Activated naive CD8-positive, alpha-beta T cell treated with anti-CD3 and anti-CD28 coated beads, Interleukin-2, amount 10 ng/mL, durations not matched to agents 7 days and 5 days (primary cell): ENCODE data around the gene UBAC1. TPM values are rescaled to one million over a fixed set of nuclear protein-coding genes. Genes with fewer than 3 reads are reported as not detected.

ENCODE experiments used
- ATAC-seq: fragments of 150-1000 bp; cut with Tn5 transposase; one replicate; pipeline ENCODE4 v1.10.0; 2021; ENCODE audit warnings: low read depth, moderate library complexity
- POLR2A ChIA-PET: fragments of 350-600 bp; sonication (Branson Sonifier 250); formaldehyde crosslinking; loops from one replicate; lab custom pipeline; 2021; ENCODE audit warnings: antibody characterized with exemption; lab: Charles Lee
- DNase-seq: peaks from one replicate; pipeline ENCODE4 v3.0.0; 2021
- H3K27ac Mint-ChIP-seq: one replicate; pipeline ENCODE4 v1.8.0; 2022; ENCODE audit warnings: mild to moderate bottlenecking, mixed read lengths
- H3K27me3 Mint-ChIP-seq: one replicate; pipeline ENCODE4 v1.8.0; 2022; ENCODE audit warnings: mild to moderate bottlenecking, moderate library complexity, mixed read lengths
- H3K36me3 Mint-ChIP-seq: one replicate; pipeline ENCODE4 v1.8.0; 2021; ENCODE audit warnings: mild to moderate bottlenecking, mixed read lengths
- H3K4me1 Mint-ChIP-seq: one replicate; pipeline ENCODE4 v1.8.0; 2021; ENCODE audit warnings: mixed read lengths
- H3K4me3 Mint-ChIP-seq: one replicate; pipeline ENCODE4 v1.8.0; 2022; ENCODE audit warnings: mild to moderate bottlenecking, moderate library complexity, mixed read lengths
- H3K9me3 Mint-ChIP-seq: one replicate; pipeline ENCODE4 v1.8.0; 2021; ENCODE audit warnings: mixed read lengths
- total RNA-seq, 2 experiments: library from RNA; stranded (reverse); gene quantifications; one replicate each; pipeline ENCODE4 v1.2.3, GENCODE V29; 2021

Gene UBAC1
- 10 to 100 TPM; 30.5 to 31.0 TPM for total RNA-seq

GRCh38 chr9:135961277-135961715 lies at the start of gene UBAC1:
UBAC1 (minus strand) TSS chr9:135961373; CDS start chr9:135961162, 211 bp downstream.
- no peaks in the 10 kb centered on the region for H3K36me3 Mint-ChIP-seq
- peaks cover 8% of the 10 kb centered on the region for H3K27me3 Mint-ChIP-seq
- peaks cover 23% of the 10 kb centered on the region for H3K4me1 Mint-ChIP-seq
- ATAC-seq (peak; percentile 88), DNase-seq (peak; percentile 97)
- peak within 1 kb of the TSS; percentile 73 for H3K27ac Mint-ChIP-seq
- H3K9me3 Mint-ChIP-seq: no peaks in the 10 kb centered on the region
- POLR2A ChIA-PET: interaction anchor here (0.5 to 1.9 kb wide), 4 partner anchors 9 to 158 kb away, joined by 3 to 5 read pairs (median 5); partner anchors contain the start of gene CAMSAP1
- H3K4me3 Mint-ChIP-seq: peak within 1 kb of the TSS; percentile 87

DNA sequence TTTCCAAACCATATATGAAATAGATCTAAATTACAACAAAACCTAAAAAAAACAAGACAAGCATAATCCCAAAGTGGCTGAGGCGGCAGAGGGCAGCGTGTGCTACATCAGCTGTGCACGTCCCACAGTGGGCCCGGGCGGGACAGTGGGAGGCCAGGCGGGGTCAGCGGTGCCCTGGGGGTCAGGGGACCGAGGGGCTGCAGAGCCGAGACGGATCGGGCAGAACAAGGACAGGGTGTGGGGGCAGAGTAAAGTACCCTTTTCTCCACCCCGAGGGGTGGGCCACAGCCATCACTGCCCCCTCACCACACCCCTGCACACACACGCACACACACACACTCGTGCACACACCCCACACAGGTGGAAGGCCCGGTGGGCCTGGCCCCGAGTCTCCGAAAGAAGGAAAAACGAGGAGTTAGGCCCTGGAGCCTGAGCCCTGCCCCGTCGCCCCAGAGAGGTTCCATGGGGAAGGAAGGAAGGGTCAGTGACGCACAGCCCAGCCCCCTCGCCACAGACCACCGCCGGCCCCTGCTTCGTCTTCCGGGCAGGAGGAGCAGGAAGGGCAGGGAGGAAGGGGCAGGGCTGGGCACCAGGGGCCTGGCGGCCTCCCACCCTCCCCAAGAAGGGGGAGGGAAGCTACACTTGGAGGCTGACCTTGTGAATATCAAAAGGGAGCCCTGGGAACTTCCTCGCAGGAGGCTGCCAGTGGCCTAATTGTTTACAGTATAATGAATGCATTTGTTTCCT lies 49.6 kb upstream of the UBAC1 start:
- no peak overlapping the region for H3K27ac Mint-ChIP-seq
- POLR2A ChIA-PET: no interaction called here
- no peaks in the 10 kb centered on the region for H3K27me3 Mint-ChIP-seq
- ATAC-seq: no peak
- DNase-seq: no peak
- H3K9me3 Mint-ChIP-seq: no peaks in the 10 kb centered on the region
- H3K4me3 Mint-ChIP-seq: no peak overlapping the region
- H3K36me3 Mint-ChIP-seq: no peaks in the 10 kb centered on the region
- H3K4me1 Mint-ChIP-seq: no peaks in the 10 kb centered on the region

GRCh38 chr9:136010176-136010575 lies 49.0 kb upstream of the UBAC1 start:
- no peak overlapping the region for H3K4me3 Mint-ChIP-seq
- DNase-seq (no peak), ATAC-seq (no peak)
- H3K9me3 Mint-ChIP-seq: no peaks in the 10 kb centered on the region
- no peak overlapping the region for H3K27ac Mint-ChIP-seq
- H3K36me3 Mint-ChIP-seq: no peaks in the 10 kb centered on the region
- H3K27me3 Mint-ChIP-seq: no peaks in the 10 kb centered on the region
- POLR2A ChIA-PET: no interaction called here
- no peaks in the 10 kb centered on the region for H3K4me1 Mint-ChIP-seq

DNA sequence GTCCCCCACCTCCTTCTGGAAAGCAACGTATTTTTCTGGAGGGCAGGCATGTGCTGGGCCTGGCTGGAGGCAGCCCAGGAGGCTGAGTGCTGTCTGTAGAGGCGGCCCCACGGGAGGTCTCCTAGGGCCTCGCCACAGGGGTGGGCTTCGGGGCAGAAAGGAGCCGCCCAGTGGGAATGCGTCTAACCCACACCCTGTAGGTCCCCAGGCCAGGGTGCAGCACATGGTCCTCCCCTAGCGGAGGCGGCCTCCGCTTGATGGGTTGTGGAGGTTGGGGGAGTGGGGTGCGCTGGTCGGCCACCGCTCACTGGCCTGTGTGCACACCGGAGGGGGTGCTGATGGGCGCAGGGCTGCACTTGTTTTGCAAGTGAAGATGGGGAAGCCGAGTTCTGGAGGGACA lies 48.3 kb upstream of the UBAC1 start:
- ATAC-seq: no peak
- DNase-seq: no peak
- Mint-ChIP-seq H3K9me3 (no peaks in the 10 kb centered on the region), H3K27ac (no peak overlapping the region), H3K4me1 (no peaks in the 10 kb centered on the region), H3K27me3 (no peaks in the 10 kb centered on the region), H3K4me3 (no peak overlapping the region), H3K36me3 (no peaks in the 10 kb centered on the region)
- POLR2A ChIA-PET: no interaction called here

GRCh38 chr9:136008693-136008997 lies 47.5 kb upstream of the UBAC1 start:
- Mint-ChIP-seq H3K27ac (no peak overlapping the region), H3K27me3 (no peaks in the 10 kb centered on the region)
- POLR2A ChIA-PET: no interaction called here

DNA sequence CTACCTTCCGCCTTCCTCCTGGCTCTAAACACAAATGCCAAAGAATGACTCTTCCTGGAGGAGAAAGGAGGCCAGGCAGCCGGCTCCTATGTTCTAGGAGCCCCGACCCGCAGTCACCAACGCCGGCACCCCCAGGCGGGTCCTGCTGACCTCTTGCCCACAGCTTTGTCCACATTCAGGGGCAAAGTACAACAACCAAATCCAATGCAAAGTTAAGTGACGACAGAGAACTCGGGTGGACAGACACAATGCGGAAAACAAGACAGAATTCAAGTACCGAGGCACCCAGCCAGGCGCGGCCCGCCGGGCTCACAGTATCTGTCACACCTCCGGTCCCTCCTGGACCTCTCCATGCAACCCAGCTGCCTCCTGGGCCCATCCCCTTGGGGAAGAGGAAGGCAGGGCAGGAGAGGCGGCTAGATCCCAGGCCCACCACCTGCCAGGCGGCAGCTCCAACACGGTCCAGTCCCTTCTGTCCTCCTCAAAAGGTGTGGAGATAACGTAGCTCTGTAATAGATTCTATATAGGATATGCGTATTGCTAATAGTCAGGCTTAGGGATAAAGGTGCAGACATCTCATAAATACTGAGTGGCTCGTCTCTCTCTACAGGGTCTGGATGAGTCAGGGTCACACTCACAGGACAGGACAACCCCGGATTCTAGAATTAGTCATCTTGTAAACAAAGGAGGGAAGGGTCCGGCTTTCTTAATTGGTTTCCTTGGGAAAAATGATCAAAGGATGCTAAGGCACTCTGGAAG lies 46.9 kb upstream of the UBAC1 start:
- POLR2A ChIA-PET: no interaction called here
- no peaks in the 10 kb centered on the region for H3K36me3 Mint-ChIP-seq
- no peaks in the 10 kb centered on the region for H3K4me1 Mint-ChIP-seq
- ATAC-seq (no peak), DNase-seq (no peak)
- H3K27me3 Mint-ChIP-seq: no peaks in the 10 kb centered on the region
- no peak overlapping the region for H3K27ac Mint-ChIP-seq
- no peak overlapping the region for H3K4me3 Mint-ChIP-seq
- H3K9me3 Mint-ChIP-seq: no peaks in the 10 kb centered on the region

More at GRCh38 chr9:136008693-136008997, 47.5 kb upstream of the UBAC1 start:
- Mint-ChIP-seq H3K9me3 (no peaks in the 10 kb centered on the region), H3K36me3 (no peaks in the 10 kb centered on the region), H3K4me1 (no peaks in the 10 kb centered on the region), H3K4me3 (no peak overlapping the region)
- DNase-seq: no peak
- no peak for ATAC-seq

DNA sequence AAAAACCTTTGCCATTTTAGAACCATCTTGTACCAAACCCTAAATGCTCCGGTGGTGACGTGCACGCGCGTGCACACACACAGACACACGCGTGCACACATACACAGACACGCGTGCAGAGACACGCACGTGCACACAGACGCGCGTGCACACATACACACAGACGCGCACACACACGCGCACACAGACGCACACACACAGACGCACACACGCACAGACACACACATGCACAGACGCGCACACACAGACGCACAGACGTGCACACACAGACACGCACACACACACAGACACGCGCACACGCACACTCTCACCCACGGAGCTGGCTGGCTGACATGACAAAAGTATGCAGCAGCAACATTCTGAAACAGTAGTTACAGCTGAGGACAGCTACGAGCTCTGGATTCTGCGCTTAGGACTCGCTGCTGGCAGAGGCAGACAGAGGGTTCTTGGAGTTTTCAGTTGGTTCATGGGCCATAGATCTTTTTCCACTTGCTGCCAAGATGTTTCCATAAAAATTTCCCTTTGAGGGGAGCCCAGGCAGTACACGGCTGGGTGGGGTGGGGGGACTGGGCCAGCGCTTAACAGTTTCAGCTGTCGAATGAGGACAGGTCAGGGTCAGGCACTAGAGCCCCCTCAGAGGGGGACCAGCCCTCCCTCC lies 46.2 kb upstream of the UBAC1 start:
- H3K27me3 Mint-ChIP-seq: no peaks in the 10 kb centered on the region
- no peaks in the 10 kb centered on the region for H3K9me3 Mint-ChIP-seq
- ATAC-seq: no peak
- H3K4me3 Mint-ChIP-seq: no peak overlapping the region
- no peaks in the 10 kb centered on the region for H3K36me3 Mint-ChIP-seq
- POLR2A ChIA-PET: no interaction called here
- no peak for DNase-seq
- no peaks in the 10 kb centered on the region for H3K4me1 Mint-ChIP-seq
- no peak overlapping the region for H3K27ac Mint-ChIP-seq

DNA sequence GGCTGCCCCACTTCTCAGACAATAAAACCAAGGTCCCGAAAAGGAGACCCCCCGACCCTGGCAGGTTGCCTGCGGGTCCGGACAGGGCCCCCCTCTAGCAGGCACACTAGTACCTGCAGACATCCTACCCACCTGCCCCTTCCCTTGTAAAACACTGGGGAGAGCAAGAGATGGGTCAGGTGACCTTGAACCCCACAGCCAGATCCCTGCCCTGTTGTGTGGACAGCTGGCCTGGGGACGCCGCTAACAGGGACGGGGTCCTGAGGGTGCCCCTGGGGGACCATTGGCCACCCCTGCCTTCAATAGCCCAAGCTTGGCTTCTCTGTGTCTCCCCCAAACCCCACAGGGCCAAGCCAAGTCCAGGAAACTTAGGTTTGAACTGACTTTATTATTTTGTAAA lies 45.0 kb upstream of the UBAC1 start:
- Mint-ChIP-seq H3K27ac (no peak overlapping the region), H3K9me3 (no peaks in the 10 kb centered on the region), H3K4me1 (no peaks in the 10 kb centered on the region), H3K36me3 (no peaks in the 10 kb centered on the region), H3K27me3 (no peaks in the 10 kb centered on the region), H3K4me3 (no peak overlapping the region)
- POLR2A ChIA-PET: no interaction called here
- DNase-seq (no peak), ATAC-seq (no peak)

DNA sequence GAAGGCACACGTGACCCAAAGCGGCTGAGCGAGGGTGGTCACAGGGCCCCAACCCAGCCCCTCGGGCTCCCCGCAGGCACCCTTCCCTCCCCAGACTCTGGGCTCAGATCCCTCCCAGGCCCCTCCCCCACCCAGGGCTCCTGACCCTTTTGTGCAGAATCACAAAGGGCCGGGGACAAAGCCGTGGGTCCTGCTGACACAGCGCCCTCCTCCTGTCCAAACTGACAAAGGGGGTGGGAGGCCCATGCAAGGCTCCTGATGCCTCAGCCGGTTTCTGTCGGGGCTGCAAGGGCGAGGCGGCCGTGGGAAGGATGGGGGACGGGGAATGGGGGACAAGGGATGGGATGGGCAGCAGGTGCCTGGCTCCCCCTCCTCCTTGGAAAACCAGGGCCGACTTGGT lies 43.5 kb upstream of the UBAC1 start:
- DNase-seq: no peak

GRCh38 chr9:136004219-136004618 lies 43.0 kb upstream of the UBAC1 start:
- Mint-ChIP-seq H3K9me3 (no peaks in the 10 kb centered on the region), H3K36me3 (no peaks in the 10 kb centered on the region), H3K4me1 (no peaks in the 10 kb centered on the region), H3K4me3 (no peak overlapping the region), H3K27me3 (no peaks in the 10 kb centered on the region), H3K27ac (no peak overlapping the region)
- POLR2A ChIA-PET: no interaction called here
- DNase-seq (no peak), ATAC-seq (no peak)

More for the DNA sequence above, 43.5 kb upstream of the UBAC1 start:
- Mint-ChIP-seq H3K4me3 (no peak overlapping the region), H3K36me3 (no peaks in the 10 kb centered on the region), H3K27me3 (no peaks in the 10 kb centered on the region), H3K27ac (no peak overlapping the region), H3K4me1 (no peaks in the 10 kb centered on the region), H3K9me3 (no peaks in the 10 kb centered on the region)
- ATAC-seq: no peak
- POLR2A ChIA-PET: no interaction called here

GRCh38 chr9:136003411-136004218 lies 42.4 kb upstream of the UBAC1 start:
- Mint-ChIP-seq H3K36me3 (no peaks in the 10 kb centered on the region), H3K4me1 (no peaks in the 10 kb centered on the region), H3K27ac (no peak overlapping the region), H3K27me3 (no peaks in the 10 kb centered on the region), H3K4me3 (no peak overlapping the region), H3K9me3 (no peaks in the 10 kb centered on the region)
- no peak for DNase-seq
- POLR2A ChIA-PET: no interaction called here
- ATAC-seq: no peak

GRCh38 chr9:136002881-136003280 lies 41.7 kb upstream of the UBAC1 start:
- no peaks in the 10 kb centered on the region for H3K9me3 Mint-ChIP-seq
- H3K4me1 Mint-ChIP-seq: no peaks in the 10 kb centered on the region
- H3K27me3 Mint-ChIP-seq: no peaks in the 10 kb centered on the region
- DNase-seq (no peak), ATAC-seq (no peak)
- H3K4me3 Mint-ChIP-seq: no peak overlapping the region
- H3K36me3 Mint-ChIP-seq: no peaks in the 10 kb centered on the region
- H3K27ac Mint-ChIP-seq: no peak overlapping the region
- POLR2A ChIA-PET: interaction anchor here (0.7 kb wide), 1 partner anchor 16 kb away, joined by 3 read pairs; no protein-coding TSS in a partner anchor

DNA sequence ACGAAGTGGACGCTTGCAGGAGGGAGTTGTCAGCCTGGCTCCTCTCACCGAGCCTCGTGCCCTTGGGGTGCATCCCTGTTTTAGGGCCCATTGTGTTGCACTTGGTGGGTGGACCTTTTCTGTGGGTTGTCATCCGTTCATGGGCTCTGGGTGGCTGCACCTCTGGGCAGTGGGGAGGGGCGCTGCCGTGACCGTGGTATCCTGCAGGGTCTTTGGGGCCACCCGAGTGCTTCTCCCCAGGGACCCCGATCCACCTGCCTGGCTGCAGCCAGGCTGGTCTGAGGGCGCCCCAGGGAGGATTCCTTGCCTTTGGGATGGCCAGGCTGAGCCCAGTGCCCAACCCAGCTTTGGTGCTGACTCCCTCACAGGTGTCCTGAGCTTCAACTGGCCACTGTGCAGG lies 41.0 kb upstream of the UBAC1 start:
- no peak overlapping the region for H3K4me3 Mint-ChIP-seq
- no peaks in the 10 kb centered on the region for H3K9me3 Mint-ChIP-seq

More for the DNA sequence above, 41.0 kb upstream of the UBAC1 start:
- no peaks in the 10 kb centered on the region for H3K27me3 Mint-ChIP-seq
- H3K27ac Mint-ChIP-seq: no peak overlapping the region
- DNase-seq: no peak
- H3K4me1 Mint-ChIP-seq: no peaks in the 10 kb centered on the region
- POLR2A ChIA-PET: no interaction called here
- no peaks in the 10 kb centered on the region for H3K36me3 Mint-ChIP-seq
- ATAC-seq: no peak
